Mesenteric fat pad (tissue), 1 donor: ENCODE data around the gene NPHP4. TPM values are rescaled to one million over a fixed set of nuclear protein-coding genes. Genes with fewer than 3 reads are reported as not detected.

Experiments
- DNase-seq: peaks from one replicate; pipeline ENCODE4 v3.0.0-alpha.2; 2020; ENCODE audit warnings: low spot score
- total RNA-seq: library from RNA; stranded (reverse); fragmentation: NEBNext Ultra II Directional; extraction: Animal tissue kit (Norgen Biotek cat#: 25700); gene quantifications from one replicate; pipeline ENCODE4 v1.2.1, GENCODE V29; 2021
- donor health status: DM: yes; HTN: yes; CAD: no.

Gene NPHP4
- total RNA-seq, 1 donor from 2014 or later, result 37.6 TPM

DNA sequence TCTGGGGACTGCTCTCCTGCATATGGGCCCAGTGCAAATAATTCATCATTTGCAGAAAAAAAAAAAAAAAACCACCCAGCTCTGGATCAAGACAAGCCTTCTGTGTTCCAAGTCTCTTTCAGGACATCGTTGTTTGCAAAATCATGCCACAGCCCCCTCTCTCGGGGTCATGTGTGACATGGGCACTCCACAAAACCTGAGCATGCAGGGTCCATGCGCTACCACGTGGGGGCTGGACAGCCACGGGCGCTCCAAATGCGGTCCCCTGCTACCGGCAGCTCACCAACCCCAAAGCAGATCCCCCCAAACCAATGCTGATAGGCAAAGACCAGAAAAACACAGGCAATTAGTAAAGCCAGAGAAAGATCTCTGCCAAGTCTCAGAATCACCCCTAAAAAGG lies 17.6 kb downstream of the NPHP4 start:
- DNase-seq, result peak; percentile 75

DNA sequence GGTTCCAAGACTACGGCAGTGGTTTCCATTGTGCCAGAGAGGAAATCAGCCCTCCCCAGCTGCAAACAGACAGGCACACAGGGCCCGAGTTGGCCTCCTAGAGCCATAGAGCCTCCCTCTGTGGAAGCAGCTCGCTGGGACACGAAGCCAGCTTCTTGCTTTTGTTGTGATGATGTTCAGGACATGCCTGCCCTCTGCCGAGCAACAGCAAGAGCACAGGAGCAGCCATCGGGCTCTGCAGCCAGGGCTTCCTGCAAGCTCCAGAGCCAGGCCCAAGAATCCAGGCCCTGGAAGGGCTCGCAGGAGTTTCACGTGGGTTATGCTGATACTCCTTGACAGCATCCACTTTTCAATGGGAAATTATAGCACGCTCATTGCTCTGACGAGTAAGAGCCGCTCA lies 18.5 kb downstream of the NPHP4 start:
- peak; percentile 86 for DNase-seq

DNA sequence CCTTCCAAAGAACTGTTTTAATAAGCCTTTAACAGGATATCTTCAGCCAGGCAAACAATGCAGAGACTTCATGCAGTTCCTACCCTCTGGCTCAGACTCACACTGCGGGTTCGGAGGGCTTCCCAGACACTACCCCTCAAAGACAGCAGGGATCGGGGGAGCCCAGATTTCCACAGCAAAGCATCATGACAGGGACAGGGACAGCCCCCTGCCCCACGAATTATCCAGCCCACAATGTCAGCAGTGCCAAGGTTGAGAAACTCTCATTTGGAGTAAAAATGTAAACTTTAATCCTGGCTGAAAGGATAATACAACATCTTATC lies 20.1 kb downstream of the NPHP4 start:
- DNase-seq, result peak; percentile 57

DNA sequence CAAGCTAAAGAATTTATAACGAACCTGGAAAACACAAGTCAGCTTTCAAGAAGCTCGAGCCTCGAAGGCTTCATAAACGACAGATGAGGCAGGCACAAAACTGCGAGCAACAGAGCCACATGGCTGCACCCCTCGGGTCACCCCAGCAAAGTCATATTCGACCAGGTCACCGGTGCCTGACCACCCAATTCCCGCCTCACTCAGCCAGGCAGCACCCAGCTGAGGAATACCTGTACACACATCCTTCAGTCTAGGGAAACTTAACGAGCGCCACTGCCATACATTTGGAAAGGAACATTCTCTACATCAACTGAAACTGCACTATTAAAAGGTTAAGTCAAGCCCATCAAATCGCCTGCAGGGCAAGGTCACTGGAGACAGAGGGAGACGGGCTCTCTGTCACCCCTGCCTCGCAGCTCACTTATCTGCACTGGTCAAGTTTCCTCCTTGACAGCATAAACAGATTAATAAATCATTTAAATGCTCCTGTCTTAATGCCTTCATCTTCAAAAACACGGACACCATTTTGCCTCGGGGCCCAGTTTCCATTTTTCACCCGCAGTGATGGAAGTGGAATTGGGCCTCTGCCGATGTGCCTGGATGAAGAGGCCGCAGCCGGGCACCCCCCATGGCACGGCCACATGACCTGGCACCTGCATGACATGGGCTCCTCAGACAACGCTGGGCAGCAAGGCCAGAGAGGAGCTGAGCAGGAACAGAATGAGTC lies 20.6 kb downstream of the NPHP4 start:
- peak; percentile 75 for DNase-seq

DNA sequence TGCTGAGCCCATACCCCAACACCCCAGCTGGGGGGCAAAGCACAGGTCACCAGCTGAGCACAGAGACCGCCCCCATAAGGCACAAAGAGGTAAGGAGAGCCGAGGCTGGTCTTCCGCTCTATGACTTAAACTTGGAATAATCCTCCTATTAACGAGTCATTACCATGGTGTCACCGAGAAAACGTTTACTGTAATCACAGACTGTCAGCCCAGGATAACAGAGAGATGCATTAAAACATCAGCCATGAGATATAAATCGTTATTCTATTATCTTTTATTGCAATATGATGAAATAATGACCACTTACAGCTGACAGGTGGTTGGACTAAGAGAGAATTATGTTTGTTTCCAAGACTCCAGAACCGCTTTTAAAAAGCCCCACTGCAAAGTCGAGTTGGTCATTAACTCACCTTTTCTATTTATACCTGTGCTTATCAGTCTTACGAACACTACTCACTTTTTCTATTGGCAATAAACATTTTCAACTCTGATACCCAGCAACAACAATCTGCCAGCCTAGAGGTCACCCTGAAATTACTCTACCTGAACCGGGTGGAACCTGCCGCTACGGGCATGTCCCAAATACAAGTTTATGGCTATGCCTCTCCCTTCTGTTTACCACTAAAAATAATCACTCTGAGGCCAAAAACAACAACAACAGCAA lies 21.5 kb downstream of the NPHP4 start:
- peak; percentile 39 for DNase-seq

DNA sequence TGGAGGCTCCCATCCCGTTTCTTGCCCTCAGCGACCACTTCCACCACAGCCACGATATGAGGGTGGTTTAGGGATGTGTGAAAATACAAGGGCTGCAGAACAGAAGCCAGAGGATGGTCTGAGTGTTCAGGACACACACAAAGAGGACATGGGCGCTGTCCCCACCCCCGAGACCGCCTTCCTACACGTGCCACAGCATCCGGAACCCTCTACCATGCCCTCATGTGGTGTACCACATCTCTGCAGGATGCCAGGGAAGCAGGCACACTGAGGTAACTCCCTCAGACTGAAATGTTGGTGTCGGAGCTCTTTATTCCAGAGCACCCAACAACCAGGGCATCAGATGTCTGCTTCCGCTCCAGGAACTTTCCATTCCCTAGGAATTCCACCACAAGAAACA lies 23.1 kb downstream of the NPHP4 start:
- peak; percentile 68 for DNase-seq

DNA sequence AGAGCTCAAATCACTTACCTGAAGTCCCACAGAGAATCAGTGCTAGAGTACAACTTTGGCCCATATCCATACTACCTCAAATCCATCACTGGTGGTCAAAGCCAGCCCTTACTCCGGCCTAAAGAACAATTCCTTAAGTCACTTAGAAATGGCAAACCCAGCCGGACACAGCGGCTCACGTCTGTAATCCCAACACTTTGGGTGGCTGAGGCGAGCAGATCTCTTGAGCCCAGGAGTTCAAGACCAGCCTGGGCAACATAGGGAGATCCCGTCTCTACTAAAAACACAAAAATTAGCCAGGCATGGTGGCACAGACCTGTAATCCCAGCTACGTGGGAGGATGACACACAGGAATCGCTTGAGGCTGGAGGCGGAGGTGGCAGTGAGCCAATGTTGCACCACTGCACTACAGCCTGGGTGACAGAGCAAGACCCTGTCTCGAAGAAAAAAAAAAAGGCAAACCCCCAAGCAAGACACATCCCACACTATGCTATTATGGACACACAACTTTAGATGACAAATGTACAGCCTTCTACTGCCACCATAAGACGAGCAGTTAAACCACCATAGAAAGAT lies 24.0 kb downstream of the NPHP4 start:
- peak; percentile 41 for DNase-seq

DNA sequence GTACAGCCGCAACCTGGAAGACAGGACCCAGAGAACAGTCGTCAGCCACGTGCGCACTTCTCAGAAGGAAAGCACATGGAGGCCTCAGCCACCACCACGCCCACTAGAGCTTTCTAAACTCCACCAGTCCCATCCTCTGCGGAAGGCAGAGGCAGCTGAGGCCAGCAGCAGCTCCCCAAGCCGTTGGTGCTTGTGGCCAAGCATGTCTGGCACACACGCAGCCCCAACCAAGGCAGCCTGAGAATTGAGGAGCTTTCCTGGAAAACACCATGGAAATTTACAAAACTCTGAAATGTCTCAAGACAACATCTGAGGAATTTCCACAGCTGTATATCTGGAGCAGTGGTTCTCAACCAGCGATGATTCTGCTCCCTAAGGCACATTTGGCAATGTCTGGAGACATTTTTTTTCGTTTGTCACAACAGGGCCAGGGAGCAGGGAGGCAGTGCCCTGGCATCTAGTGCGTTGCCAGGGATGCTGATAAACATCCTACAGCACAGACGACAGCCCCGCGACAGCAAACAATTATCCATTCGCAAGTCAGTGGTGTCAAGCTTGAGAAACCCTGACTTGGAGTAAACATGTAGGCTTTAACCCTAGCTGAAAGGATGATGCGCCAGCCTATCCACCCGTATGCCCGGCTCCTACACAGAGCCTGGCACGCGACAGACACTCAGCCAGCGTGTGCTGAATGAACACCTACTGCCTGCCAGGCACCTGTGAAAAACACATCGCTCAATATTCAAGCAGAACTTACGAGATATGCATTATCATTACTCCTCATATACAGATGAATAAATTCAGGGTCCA lies 24.7 kb downstream of the NPHP4 start:
- peak; percentile 87 for DNase-seq

DNA sequence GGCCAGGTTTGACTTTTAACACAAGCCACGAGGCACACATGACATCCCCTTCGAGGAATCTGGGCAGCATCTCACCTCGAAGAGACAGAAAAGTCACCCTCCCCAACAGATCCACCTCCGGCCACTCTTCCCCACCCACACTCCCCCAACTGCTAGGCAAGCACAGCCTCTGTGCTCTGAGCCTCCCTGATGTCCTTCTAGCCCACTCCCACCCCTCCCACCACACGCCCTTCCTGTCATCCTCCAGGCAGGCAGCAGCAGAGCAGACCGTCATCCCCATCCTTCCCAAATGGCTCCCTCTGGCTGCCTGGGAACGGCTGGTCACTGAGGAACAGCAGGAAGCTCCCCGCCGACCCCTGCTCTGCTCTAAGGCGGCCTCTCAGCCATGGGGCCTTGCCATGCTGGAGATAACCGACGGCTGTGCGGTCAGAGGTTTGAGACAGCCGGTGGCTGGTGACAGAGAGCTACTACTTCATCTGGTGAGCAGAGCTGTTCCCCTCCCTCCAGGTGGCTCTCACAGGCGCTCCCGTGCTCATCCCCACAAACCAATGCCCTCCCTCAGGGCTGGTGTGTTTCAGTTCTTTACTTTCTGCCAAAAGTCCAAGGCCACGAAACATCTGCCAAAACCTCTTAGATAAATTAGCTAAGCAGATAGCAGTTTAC lies 25.6 kb downstream of the NPHP4 start:
- DNase-seq, result peak; percentile 84

DNA sequence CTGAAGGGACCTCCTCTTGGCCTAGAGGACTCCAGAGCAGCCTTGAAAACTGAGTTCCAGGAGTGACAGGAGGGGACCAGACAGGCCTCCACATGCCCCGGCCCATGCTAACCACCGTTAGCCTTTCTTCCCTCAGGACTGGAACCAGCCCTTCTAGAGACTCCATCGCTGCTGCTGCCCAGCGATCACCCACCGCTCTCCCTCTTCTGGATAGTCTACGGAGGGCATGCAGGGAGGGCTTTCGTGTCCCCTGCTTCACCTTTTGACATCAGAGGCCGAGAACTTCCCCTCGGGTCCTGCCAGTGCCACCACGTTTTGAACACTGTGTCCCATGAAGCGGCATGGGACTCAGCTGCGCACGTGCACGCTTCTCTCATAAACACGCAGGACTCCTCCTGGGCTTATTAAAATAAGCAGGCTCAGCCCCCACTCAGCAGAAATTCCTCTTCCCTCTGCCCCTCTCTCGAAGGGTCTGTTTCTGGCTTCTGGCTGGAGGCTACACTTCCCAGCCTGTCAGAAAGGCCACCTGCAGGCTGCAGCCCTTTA lies 26.6 kb downstream of the NPHP4 start:
- peak; percentile 49 for DNase-seq

DNA sequence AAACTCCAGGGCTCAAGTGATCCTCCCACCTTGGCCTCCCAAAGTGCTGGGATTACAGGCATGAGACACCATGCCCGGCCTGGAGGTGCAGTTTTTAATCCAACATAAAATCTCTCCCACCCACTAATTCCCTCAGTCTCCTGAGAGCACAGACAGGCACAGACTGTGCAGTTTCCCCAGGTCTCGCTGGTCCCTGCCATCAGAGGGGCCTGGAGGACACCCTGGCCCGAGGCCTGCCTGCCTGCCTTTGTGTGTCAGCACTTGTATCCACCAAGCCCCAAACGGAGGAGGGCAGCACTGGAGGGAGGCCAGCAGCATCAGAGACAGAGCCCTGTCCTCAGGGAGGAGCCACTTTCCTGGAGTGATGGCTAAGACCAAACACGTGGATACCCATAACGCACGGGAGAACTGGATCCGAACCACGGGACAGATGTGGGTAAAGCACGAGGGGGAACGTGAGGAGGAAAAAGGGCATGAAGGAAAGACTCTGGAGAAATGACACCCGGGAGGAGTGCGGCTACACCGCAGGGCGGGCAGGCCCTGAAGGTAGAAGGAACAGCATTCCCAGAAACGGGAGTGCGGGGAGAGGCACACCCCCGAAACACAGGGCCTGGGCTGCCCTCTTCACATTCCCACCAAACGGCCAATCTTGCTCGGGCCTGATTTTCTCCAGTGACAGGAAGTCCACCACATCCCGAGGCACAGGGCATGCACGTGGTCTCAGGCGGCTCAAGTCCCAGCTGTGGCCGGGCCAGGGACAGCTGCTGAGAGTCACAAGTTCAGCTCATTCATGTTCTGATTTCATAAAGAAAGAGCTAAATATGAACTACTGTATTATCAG lies 29.7 kb downstream of the NPHP4 start:
- peak; percentile 73 for DNase-seq

DNA sequence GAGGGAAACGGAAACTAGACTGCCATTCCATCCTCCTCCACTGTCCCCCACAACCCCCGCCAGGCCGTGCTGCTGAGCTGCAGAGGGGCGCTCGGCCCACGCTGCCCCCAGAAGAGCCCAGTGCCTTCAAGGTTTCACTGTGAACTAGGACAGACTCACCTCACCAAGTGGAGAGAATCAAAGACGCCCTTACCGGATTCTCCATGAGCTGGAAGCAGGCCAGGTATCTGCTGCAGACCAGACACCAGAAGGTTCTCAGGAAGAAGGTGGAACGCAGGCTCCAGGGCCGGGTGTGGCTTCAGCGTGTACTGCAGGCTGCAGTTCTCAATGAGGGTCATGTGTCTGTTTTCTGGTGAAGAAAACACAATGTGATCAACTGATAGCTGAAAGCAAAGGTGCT lies 30.6 kb downstream of the NPHP4 start:
- DNase-seq, result peak; percentile 72

DNA sequence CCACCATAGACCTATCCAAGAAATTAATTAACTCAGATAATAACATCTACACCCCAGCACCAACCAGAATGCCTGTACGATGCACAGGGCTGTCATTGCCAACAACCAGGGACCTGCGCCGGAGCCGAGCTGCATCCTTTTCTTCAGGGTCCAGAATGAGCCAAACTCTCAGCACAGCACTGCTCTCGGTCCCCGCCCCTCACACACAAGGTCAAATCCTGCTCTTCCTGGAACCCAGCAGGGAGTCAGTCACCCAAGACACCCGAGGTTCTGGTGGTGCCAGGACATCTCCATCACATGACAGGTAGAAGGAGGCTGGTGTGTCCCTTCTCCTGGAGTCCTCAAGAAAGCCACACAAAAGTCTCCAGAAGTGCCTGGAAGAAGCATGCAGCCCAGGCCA lies 31.9 kb downstream of the NPHP4 start:
- DNase-seq, result peak; percentile 75

DNA sequence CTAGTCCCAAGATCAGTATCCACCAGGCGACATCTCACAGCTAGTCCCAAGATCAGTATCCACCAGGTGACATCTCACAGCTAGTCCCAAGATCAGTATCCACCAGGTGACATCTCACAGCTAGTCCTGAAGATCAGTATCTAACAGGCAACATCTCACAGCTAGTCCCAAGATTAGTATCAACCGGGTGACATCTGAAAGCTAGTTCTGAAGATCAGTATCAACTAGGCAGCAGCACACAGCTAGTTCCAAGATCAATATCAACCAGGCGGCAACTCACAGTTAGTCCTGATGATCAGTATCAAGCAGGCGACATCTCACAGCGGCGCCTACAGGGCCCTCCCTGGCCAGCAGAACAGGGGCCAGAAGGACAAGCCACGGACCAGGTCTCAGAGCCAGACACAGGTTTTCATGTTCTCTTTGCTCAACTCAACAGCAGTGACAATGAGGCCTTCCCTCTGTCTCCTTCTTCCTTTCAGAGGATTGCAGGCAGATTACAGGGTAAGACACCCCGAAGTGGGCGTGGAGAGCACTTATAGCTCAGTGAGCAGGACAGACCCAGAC lies 32.5 kb downstream of the NPHP4 start:
- DNase-seq, result peak; percentile 76

DNA sequence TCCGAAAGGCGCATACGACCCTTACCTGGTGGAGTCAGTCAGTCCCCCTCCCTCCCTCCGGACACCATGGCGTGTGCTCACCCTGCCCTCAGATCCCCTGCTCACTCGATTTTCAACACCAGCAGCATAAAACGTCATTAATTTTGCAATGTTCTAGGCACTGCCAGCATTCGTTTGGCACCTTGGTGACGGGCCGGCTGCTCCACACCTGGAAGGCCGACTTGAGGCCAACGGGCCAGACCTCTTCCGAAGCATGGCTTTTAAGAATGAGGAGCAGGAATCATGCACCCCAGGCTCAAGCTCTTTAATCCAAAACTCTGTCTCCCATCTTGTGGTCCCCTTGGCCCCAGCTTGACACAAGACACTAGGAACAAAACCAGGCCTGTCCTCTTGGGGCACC lies 33.1 kb downstream of the NPHP4 start:
- peak; percentile 71 for DNase-seq

DNA sequence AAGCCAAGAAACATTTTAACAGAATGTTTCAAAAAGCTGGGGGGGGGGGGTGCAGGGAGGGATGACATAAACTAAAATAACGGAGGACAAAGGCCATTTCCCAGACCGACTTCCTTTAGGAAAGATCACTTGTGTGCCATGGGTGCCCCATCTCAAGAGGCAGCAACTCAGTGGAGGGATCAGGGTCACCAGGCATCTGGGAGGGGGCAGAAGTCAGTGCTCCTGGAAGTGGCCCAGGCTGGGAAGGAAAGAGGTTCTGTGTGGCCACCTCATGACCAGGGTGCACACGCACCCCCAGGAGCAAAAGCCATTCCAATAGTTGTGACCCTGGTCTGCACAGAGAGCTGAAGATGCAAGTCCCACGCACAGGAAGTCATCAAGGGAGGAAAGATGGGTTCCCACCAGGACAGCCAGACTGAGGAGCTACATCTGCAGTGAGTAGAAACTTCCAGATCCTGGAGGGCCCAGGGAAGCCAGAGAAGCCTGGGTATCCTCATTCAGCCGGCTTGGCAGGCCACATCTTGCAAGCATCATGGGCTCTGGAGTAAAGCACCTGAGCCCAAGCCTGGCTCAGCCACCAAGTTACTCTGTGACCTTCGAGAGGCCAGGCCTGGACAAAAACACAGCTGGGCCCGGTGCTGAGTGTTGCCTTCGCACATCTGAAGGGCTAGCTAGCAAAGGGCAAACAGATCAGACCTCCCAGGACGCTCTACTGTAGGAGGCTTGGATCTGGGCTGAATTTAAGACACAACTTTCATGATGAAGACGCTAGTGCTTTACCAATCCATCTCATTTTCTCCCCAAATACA lies 36.0 kb downstream of the NPHP4 start:
- DNase-seq, result no peak

DNA sequence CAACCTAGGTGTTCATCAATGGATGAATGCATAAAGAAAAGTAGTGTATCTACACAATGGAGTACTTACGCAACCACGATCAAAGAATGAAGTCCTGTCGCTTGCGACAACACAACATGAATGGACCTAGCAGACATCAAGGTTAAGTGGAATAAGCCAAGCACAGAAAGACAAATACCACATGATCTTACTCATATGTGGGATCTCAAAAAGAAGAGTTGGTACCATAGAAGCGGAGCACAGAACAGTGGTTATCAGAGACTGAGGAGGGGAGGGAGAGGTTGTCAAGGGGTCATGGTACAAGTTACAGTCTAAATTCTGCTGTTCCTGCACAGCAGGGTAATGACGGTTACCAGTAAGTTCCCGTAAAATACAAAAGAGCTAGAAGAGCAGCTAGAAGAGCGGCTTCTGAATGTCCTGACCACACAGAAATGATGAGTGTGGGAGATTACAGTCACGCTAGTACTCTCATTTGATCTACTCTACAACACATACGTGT lies 36.7 kb downstream of the NPHP4 start:
- DNase-seq, result no peak

DNA sequence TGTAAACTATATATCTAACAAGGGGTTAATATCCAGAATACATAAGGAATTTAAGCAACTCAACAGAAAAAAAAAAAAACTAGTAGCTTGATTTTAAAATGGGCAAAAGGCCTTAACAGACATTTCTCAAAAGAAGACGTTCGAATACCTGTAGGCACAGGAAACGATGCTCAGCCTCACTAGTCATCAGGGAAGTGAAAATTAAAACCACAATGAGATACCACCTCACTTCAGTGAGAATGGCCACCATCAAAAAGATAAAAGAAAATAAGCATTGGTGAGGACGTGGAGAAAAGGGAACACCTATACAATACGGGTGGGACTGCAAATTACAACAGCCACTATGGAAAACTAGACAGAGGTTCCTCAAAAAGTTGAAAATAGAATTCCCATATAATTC lies 37.3 kb downstream of the NPHP4 start:
- DNase-seq, result no peak

DNA sequence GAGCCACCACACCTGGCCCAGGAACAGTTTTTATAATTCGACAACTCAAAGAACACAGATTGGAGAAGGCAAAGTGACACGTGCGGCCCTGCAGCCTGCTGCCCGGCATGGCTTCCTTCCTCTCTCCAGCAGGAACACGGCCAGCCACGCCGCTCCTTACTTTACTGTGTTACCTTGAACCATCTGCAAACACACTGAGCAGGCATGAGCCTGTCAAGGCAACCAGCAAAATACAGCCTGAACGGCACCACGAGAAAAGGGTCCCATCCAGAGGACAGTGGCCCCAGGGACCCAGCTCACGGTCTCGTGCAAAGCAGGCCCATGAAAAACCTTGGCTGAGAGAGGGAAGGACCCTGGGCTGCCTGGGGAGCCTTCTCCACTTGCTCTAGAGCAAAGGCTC lies 38.8 kb downstream of the NPHP4 start:
- peak; percentile 73 for DNase-seq
